ENCODE measurements around the gene SLBP. TPM values are rescaled to one million over a fixed set of nuclear protein-coding genes. Genes with fewer than 3 reads are reported as not detected.

SLBP gene
- total RNA-seq, 2 donors from 2014 or later = 30.1 to 56.9 TPM

GRCh38 chr4:1669270-1669669, 42.8 kb downstream of the SLBP start:
- H3K9me3 ChIP-seq = no peaks in the 10 kb centered on the region
- DNase-seq = no peak
- H3K27ac ChIP-seq = no peak overlapping the region
- H3K27me3 ChIP-seq = no peaks in the 10 kb centered on the region
- no peak for TF ChIP-seq CTCF (IDR thresholded peaks at IDR 0.05)
- no peak overlapping the region for H3K9ac ChIP-seq (ENCODE audit: low read depth in 2 of 2, low read length in 2 of 2)
- H3K36me3 ChIP-seq = no peaks in the 10 kb centered on the region
- no peak overlapping the region for H3K4me3 ChIP-seq
- H3K4me1 ChIP-seq = no peaks in the 10 kb centered on the region
- intact Hi-C loops (cut with DNase I) = no loop called here

- Histone ChIP-seq H3K9me3 (no peaks in the 10 kb centered on the region), H3K4me1 (no peaks in the 10 kb centered on the region), H3K36me3 (no peaks in the 10 kb centered on the region), H3K4me3 (no peak overlapping the region), H3K27me3 (no peaks in the 10 kb centered on the region), H3K27ac (no peak overlapping the region), H3K9ac (ENCODE audit: low read depth in 2 of 2, low read length in 2 of 2) (no peak overlapping the region)
- intact Hi-C loops (cut with DNase I) = no loop called here
- no peak for TF ChIP-seq CTCF (IDR thresholded peaks at IDR 0.05)
- DNase-seq = no peak
Observed at GRCh38 chr4:1668488-1668840, 43.7 kb downstream of the SLBP start.

- Histone ChIP-seq H3K27me3 (no peaks in the 10 kb centered on the region), H3K9ac (ENCODE audit: low read depth in 2 of 2, low read length in 2 of 2) (no peak overlapping the region), H3K27ac (no peak overlapping the region), H3K36me3 (no peaks in the 10 kb centered on the region), H3K9me3 (no peaks in the 10 kb centered on the region), H3K4me1 (no peaks in the 10 kb centered on the region), H3K4me3 (no peak overlapping the region)
- no peak for DNase-seq
- no peak for TF ChIP-seq CTCF (IDR thresholded peaks at IDR 0.05)
- intact Hi-C loops (cut with DNase I) = no loop called here
Observed at GRCh38 chr4:1667273-1667672, 44.8 kb downstream of the SLBP start.

- Histone ChIP-seq H3K9ac (ENCODE audit: low read depth in 2 of 2, low read length in 2 of 2) (no peak overlapping the region), H3K4me1 (no peaks in the 10 kb centered on the region), H3K4me3 (no peak overlapping the region), H3K9me3 (no peaks in the 10 kb centered on the region), H3K36me3 (no peaks in the 10 kb centered on the region), H3K27me3 (no peaks in the 10 kb centered on the region), H3K27ac (no peak overlapping the region)
- TF ChIP-seq CTCF (IDR thresholded peaks at IDR 0.05) = no peak
- intact Hi-C loops (cut with DNase I) = no loop called here
- DNase-seq = no peak
Observed at GRCh38 chr4:1666391-1666790, 45.7 kb downstream of the SLBP start.

GRCh38 chr4:1664141-1664540, 48.0 kb downstream of the SLBP start:
- DNase-seq = no peak

More at GRCh38 chr4:1664141-1664540, 48.0 kb downstream of the SLBP start:
- Histone ChIP-seq H3K9me3 (no peaks in the 10 kb centered on the region), H3K36me3 (no peaks in the 10 kb centered on the region), H3K27ac (no peak overlapping the region), H3K9ac (ENCODE audit: low read depth in 2 of 2, low read length in 2 of 2) (no peak overlapping the region), H3K4me1 (no peaks in the 10 kb centered on the region), H3K27me3 (no peaks in the 10 kb centered on the region), H3K4me3 (no peak overlapping the region)
- intact Hi-C loops (cut with DNase I) = no loop called here
- no peak for TF ChIP-seq CTCF (IDR thresholded peaks at IDR 0.05)

Measured in colonic mucosa (tissue), 4 donors.